Activated CD8-positive, alpha-beta memory T cell treated with anti-CD3 and anti-CD28 coated beads for 36 hours (primary cell): ENCODE data around the gene RAPGEF5. TPM values are rescaled to one million over a fixed set of nuclear protein-coding genes. Genes with fewer than 3 reads are reported as not detected.

Experiments used
- CTCF ChIA-PET: fragments of 350-600 bp; sonication (Branson Sonifier 250); formaldehyde crosslinking; loops from one replicate; lab custom pipeline; 2021; ENCODE audit warnings: antibody characterized with exemption; lab: Charles Lee
- POLR2A ChIA-PET: fragments of 350-600 bp; sonication (Branson Sonifier 250); formaldehyde crosslinking; loops from one replicate; lab custom pipeline; 2021; ENCODE audit warnings: antibody characterized with exemption; lab: Charles Lee
- total RNA-seq, 2 experiments: library from RNA; stranded (reverse); gene quantifications; one replicate each; pipeline ENCODE4 v1.2.3, GENCODE V29; 2021

RAPGEF5 gene
- total RNA-seq, 2 experiments from 2014 or later = 0.46 to 0.80 TPM

GRCh38 chr7:22380333-22380732 lies 23.4 kb upstream of the RAPGEF5 start:
- ChIA-PET POLR2A (no interaction called here), CTCF (no interaction called here)

GRCh38 chr7:22378199-22378980 lies 21.4 kb upstream of the RAPGEF5 start:
- ChIA-PET CTCF (no interaction called here), POLR2A (no interaction called here)

- ChIA-PET CTCF (no interaction called here), POLR2A (no interaction called here)
These were observed 20.7 kb upstream of the RAPGEF5 start for GRCh38 chr7:22377703-22378102.

GRCh38 chr7:22375359-22376048 lies 18.6 kb upstream of the RAPGEF5 start:
- POLR2A ChIA-PET = interaction anchor here (0.6 kb wide), 1 partner anchor 1188 kb away, joined by 11 read pairs; no protein-coding TSS in a partner anchor
- CTCF ChIA-PET = no interaction called here

- POLR2A ChIA-PET = no interaction called here
- CTCF ChIA-PET = no interaction called here
These were observed 17.0 kb upstream of the RAPGEF5 start for GRCh38 chr7:22373911-22374310.

GRCh38 chr7:22373388-22373787 lies 16.4 kb upstream of the RAPGEF5 start:
- POLR2A ChIA-PET = no interaction called here
- CTCF ChIA-PET = no interaction called here

GRCh38 chr7:22372863-22373262 lies 15.9 kb upstream of the RAPGEF5 start:
- POLR2A ChIA-PET = no interaction called here
- CTCF ChIA-PET = no interaction called here

GRCh38 chr7:22371878-22372277 lies 14.9 kb upstream of the RAPGEF5 start:
- CTCF ChIA-PET = no interaction called here
- POLR2A ChIA-PET = no interaction called here

- CTCF ChIA-PET = interaction anchor here (0.7 kb wide), 1 partner anchor 123 kb away, joined by 3 read pairs; no protein-coding TSS in a partner anchor
- POLR2A ChIA-PET = no interaction called here
These were observed 7.9 kb upstream of the RAPGEF5 start for GRCh38 chr7:22364900-22365299.

- CTCF ChIA-PET = interaction anchor here (0.7 kb wide), 1 partner anchor 122 kb away, joined by 3 read pairs; no protein-coding TSS in a partner anchor
These were observed 6.9 kb upstream of the RAPGEF5 start for GRCh38 chr7:22363756-22364422.

GRCh38 chr7:22361795-22362194 lies 4.8 kb upstream of the RAPGEF5 start:
- CTCF ChIA-PET = interaction anchor here (0.6 kb wide), 1 partner anchor 90 kb away, joined by 4 read pairs; no protein-coding TSS in a partner anchor
- POLR2A ChIA-PET = no interaction called here

More at GRCh38 chr7:22363756-22364422, 6.9 kb upstream of the RAPGEF5 start:
- POLR2A ChIA-PET = no interaction called here

GRCh38 chr7:22361320-22361719 lies 4.4 kb upstream of the RAPGEF5 start:
- ChIA-PET POLR2A (no interaction called here), CTCF (interaction anchor here (0.6 kb wide), 1 partner anchor 89 kb away, joined by 4 read pairs; no protein-coding TSS in a partner anchor)

GRCh38 chr7:22358820-22359697 lies 2.1 kb upstream of the RAPGEF5 start:
- ChIA-PET POLR2A (no interaction called here), CTCF (no interaction called here)

- POLR2A ChIA-PET = no interaction called here
- CTCF ChIA-PET = no interaction called here
These were observed 589 bp upstream of the RAPGEF5 start for GRCh38 chr7:22357311-22358175.

- CTCF ChIA-PET = no interaction called here
- POLR2A ChIA-PET = no interaction called here
These were observed 803 bp downstream of the RAPGEF5 start for GRCh38 chr7:22356010-22356691.

- POLR2A ChIA-PET = no interaction called here
- CTCF ChIA-PET = no interaction called here
These were observed 1.3 kb downstream of the RAPGEF5 start for GRCh38 chr7:22355620-22356009.

GRCh38 chr7:22354462-22354861 lies 2.5 kb downstream of the RAPGEF5 start:
- POLR2A ChIA-PET = no interaction called here

GRCh38 chr7:22352887-22353286 lies 4.1 kb downstream of the RAPGEF5 start:
- ChIA-PET POLR2A (no interaction called here), CTCF (no interaction called here)

More at GRCh38 chr7:22354462-22354861, 2.5 kb downstream of the RAPGEF5 start:
- CTCF ChIA-PET = no interaction called here
